Kidney capillary endothelial cell (primary cell): ENCODE data around the gene SPIRE2.
"Not testable (repeated sequence)": the region's sequence is repeated elsewhere in the genome, so short reads cannot be mapped to it uniquely, and the experiment has no call there.

ENCODE experiments used
- DNase-seq: peaks from one replicate; pipeline ENCODE4 v3.0.0-alpha.2; 2018; ENCODE audit warnings: low spot score

The SPIRE2 gene

DNA sequence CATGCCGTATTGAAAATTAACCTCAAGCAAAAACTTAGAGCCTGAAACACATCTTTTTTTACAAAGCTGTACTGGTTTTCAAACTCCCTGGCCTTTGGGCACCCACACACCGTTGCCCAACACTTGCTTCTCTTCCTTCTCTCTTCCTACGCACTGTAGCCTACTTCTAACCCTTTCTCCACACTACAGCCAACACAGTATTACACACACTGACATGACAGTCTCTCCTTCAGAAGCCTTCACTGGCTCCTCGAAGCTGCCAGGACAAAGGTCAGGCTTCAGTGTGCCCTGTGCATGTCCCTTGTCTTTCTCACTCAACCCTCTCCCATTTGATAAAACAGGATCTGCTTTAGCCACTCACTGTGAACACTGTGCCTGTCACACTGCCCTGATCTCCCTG, 19.8 kb upstream of the SPIRE2 start:
- DNase-seq: no peak

GRCh38 chr16:89811321-89811720, 17.0 kb upstream of the SPIRE2 start:
- no peak for DNase-seq

DNA sequence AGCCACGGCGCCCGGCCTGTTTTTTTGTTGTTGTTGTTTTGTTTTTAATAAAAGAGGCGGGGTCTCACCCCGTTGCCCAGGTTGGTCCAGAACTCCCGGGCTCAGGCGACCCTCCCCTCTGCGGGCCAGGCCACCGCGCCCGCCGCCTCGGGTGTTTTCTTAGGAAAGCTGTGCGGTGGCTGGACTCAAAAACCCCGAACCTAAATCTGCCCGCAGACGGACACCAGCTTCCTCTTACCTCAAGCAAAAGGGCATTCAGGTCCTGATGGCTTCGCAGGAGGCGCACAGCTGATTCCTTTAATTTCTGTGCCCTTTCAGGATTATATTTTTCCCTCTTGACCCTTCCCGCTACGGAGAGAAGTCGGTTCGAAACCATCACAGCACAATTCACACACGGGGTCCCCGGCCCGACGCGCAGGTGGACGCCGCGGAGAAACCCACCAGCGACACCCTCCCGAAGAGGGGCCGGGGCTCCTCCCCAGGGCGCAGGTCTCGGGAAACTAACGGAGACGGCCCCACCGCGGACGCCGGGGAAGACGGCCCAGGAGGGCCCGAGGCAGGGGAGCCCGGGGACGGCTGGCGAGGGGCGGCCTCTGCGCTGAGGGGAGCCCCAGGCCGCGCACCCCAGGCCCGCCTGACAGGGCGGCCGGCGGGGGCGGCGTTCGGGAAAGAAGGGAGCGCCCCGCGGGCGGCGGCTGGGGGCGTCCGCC, 12.5 kb upstream of the SPIRE2 start:
- no peak for DNase-seq

DNA sequence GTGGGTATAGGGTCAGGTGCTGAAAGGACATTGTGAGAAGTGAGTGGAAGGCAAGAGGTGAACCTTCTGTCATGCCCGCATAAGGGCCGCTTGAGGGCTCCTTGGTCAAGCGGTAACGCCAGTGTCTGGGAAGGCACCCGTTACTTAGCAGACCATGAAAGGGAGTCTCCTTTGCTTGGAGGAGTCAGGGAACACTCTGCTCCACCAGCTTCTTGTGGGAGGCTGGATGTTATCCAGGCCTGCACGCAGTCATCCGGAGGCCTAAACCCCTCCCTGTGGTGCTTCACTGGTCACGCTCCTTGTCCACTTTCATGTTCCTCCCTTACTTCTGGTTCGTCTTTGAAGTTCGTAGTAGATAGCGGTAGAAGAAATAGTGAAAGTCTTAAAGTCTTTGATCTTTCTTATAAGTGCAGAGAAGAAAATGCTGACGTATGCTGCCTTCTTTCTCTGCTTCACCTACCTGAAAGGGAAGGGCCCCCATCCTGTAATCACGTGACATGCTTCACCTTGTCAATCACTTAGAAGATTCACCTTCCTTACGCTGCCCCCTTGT, 9.3 kb upstream of the SPIRE2 start:
- DNase-seq: not testable (repeated sequence)

GRCh38 chr16:89819448-89819847, 8.8 kb upstream of the SPIRE2 start:
- not testable (repeated sequence) for DNase-seq

- DNase-seq: no peak
Observed at GRCh38 chr16:89821438-89822187, 6.7 kb upstream of the SPIRE2 start.

DNA sequence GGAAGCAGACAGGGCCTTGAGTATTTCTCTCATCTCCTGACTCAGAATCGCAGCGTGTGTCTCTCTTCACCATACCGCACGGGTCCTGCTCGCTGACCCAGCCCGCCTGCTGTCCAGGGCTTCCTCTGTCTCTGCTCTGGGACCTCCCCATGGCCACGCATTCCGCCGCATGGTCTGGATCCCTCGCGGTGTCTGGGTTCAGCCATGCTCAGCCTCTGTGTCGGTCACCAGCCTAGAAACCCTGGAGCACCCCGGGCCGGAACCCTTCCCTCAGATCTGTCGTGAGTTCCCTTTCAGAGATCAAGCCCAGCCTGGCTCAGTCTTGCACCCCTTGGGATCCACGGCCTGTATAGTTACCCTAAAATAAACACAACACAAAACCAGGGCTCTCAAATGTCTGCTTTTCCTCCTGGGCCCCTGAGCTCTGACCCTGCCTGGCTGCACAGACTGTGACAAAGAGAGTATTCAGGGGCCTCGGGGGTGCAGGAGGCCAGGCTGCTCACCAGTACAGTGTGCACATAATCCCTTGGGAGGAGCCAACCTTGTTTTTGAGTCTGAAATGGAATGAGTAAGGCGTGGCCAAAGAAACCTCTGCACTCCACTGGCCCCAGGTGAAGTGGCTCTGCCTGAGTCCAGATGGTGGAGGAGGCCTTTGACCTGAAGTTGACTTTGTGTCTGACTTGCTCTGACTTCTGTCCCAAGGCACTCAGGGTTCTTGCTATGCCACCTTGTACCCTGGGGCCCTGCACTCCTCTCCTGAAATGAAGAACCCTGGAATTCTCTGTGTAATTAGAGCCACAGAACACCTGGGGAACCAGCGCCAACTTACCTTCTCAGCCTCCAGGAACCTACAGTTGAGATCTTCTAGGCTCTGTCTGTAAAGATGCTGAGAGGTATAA, 5.8 kb upstream of the SPIRE2 start:
- DNase-seq: no peak

DNA sequence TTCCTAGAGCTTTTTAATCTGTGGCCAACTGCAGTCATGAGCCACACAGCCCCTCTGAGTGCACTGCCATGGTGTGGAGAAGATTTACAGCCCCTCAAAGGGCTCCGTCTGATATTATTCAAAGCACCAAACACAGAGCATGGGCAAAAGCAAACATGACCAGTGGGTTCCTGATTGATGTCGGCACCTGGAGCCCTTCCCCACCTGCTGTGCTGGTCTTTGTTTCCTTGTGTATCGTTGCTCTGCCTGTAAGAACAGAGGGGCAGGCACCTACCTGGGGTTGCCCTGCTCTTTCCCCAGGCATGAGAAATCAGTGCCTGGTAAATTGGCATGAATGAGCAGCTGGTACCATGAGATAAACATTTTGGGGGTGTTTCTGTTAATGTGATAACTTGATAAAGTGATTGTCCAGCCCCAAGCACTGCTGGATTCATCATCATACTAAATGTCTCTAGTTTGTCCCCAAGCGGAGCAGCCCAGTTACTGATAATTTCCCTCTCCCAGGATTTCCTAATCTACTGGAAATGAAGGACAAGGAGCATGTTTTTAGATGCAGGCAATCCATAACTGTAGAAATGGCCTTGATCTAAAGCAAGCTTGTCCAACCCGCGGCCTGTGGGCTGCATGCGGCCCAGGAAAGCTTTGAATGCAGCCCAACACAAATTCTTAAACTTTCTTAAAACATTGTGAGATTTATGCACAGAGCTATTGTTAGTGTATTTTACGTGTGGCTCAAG, 5.0 kb upstream of the SPIRE2 start:
- DNase-seq: no peak

DNA sequence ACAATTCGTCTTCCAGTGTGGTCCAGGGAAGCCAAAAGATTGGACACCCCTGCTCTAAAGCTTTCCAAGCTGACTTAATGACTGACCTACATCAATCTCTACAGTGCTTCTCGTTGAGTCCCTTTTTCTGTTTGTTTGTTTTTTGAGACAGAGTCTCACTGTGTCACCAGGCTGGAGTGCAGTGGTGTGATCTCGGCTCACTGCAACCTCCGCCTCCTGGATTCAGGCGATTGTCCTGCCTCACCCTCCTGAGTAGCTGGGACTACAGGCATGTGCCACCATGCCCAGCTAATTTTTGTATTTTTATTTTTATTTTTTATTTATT, 4.5 kb upstream of the SPIRE2 start:
- not testable (repeated sequence) for DNase-seq

DNA sequence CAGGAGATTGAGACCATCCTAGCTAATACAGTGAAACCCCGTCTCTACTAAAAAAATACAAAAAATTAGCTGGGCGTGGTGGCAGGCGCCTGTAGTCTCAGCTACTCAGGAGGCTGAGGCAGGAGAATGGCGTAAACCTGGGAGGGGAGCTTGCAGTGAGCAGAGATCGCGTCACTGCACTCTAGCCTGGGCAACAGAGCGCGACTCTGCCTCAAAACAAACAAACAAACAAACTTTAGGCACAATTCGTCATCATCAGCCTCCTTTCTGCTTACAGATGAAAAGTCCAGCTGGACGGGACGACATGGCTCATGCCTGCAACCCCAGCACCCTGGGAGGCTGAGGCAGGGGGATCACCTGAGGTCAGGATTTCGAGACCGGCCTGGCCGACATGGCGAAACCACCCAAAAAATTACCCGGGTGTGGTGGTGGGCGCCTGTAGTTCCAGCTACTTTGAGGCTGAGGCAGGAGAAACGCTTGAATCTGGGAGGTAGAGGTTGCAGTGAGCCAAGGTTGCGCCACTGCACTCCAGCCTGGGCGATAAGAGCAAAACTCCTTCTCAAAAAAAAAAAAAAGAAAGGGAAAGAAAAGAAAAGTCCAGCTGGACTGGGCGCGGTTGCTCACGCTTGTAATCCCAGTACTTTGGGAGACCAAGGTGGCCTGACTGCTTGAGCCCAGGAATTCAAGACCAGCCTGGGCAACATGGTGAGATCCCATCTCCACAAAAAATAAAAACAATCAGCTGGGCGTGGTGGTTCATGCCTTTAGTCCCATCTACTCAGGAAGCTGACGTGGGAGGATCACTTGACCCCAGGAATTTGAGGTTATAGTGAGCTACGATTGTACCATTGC, 1.5 kb upstream of the SPIRE2 start:
- DNase-seq: no peak

DNA sequence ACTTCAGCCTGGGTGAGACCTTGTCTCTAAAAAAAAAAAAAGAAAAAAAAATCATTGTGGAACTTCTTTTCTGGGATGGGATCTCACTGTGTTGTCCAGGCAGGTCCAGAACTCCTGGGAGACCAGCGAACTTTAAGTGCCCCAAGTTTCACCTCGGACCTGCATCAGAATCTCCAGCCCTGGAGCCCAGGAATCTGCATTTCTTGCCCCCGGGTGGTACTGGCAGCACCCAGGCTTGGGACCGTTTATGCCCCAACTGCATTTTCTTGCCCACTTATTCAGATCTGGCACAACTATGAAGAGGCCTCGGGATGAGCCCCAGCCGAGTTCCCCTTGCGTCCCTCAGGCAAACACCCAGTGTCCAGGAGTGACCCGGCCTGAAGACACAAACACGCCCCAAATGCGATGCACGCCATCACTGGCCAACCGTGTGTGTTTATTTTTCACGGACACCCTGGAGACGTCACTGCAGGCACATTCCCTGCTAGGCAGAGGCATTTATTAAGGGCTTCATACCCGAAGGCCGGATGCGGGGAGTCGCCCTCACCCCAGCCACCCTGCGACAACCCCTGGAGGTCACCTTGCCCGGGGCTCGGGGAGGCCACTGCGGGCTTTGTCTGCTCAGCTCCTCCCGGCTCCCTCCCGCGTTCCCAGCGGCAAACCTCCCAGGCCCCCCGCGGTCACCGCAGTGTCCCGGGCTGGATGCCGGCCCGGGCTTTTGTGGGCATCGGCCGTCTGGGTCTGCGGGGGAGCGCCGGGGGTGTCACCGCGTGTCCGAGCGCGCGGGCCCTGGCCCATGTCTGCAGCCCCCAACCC, 684 bp upstream of the SPIRE2 start:
- peak; percentile 26 for DNase-seq

DNA sequence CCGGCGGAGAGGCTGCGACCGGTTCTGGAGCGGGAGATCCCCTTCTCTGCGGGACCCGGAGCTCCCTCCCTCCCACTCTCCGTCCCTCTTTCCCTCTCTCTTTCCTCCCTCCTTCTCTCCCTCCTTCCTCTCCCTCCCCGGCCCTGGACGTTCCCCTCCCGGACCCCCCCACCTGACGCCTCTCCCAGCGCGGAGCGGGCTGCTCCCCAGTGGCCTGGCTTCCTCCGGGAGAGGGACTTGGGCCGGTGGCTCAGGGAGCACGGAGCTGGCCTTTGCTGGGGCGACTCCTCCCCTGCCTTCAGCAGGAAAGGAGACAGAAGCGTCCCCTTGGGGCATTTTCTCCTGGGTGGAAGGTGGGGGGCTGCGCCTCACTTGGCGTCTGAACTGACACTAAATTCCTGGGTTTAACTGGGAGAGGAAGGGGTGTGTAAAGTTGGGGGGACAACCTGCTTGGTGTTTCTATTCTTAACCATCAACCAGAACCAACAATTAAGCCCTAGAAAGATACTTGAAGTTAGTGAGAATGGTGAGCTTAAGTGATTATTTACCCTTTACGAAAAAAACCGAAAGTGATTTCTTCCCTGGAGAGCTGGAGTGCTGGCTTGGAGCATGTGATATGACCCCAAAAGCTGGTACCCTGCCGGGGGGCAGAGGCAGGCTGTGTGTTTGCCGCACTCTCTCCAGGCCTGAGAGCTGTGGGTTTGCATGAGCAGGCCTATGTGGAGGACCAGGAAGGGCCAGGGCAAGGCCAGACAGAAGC, 775 bp downstream of the SPIRE2 start:
- no peak for DNase-seq

DNA sequence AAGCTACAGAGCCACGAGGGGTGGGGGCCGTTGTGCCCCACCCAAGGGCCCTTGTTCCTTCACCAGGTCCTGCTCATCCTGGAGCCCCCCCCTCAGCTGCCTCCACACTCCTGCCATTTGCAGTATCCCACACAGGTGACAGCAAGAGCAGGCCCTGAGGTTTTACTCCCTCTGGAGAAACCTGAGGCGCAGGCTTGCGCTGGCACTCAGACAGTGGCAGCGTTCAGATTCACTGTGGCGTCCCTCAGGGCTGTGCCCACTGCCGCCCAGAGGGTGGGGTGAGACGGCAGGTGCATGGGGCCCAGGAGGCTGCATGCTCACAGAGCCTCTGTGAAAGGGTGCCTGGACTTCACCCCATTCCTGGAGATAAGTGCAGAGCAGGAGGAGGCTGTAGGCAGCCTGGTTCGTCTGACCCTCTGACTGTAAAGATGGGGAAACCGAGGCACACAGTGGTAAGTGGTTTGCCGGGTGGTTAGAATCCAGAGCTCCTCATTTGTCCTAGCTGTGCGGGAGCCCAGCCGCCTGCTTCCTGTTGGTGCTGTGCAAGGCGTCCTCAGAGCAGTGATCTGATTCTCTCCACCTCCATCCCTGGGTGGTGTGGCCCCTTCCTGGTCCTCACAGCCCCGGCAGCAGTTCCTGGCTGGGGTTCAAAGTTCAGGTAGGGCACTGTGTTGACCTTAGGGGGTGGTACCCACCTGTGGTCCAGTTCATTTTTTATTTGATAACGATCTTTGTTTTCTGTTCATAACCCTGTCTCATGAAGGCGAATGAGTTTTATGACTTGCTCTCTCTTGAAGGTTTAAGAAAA, 1.6 kb downstream of the SPIRE2 start:
- DNase-seq: no peak

GRCh38 chr16:89831810-89832328, 3.6 kb downstream of the SPIRE2 start:
- no peak for DNase-seq

GRCh38 chr16:89833664-89834363, 5.5 kb downstream of the SPIRE2 start:
- DNase-seq: not testable (repeated sequence)

GRCh38 chr16:89834813-89835363, 6.6 kb downstream of the SPIRE2 start:
- not testable (repeated sequence) for DNase-seq

GRCh38 chr16:89836484-89836883, 8.2 kb downstream of the SPIRE2 start:
- DNase-seq: not testable (repeated sequence)
